H1 (cell line): ENCODE measurements around the gene PRSS53. TPM values are rescaled to one million over a fixed set of nuclear protein-coding genes. Genes with fewer than 3 reads are reported as not detected.

ENCODE experiments used
- ASH2L ChIP-seq: fragments of 200-600, 300-600 bp; sonication (generic); IDR thresholded peaks from one replicate; pipeline ENCODE4 v1.7.1; 2017; ENCODE audit warnings: low read length
- CBX5 ChIP-seq: fragments of 300-800, 300-1000 bp; sonication (generic); IDR thresholded peaks from 2 replicates; pipeline ENCODE4 v1.7.1; 2016; ENCODE audit warnings: antibody characterized with exemption, low read length, low read depth
- EP300 ChIP-seq, 2 experiments: IDR thresholded peaks; 1 replicate in 1 of 2; 2 replicates in 1 of 2; pipeline ENCODE4 v1.6.1; 2011 to 2012; ENCODE audit warnings: low read depth in 2 of 2, low read length in 2 of 2, mild to moderate bottlenecking in 2 of 2, borderline replicate concordance in 1 of 2, inconsistent platforms in 1 of 2, moderate library complexity in 1 of 2
- GABPA ChIP-seq: IDR thresholded peaks from 2 replicates; pipeline ENCODE4 v1.6.1; 2011; ENCODE audit warnings: mild to moderate bottlenecking, low read length, moderate library complexity, borderline replicate concordance; ENCODE audit not compliant: insufficient read depth
- MAX ChIP-seq: IDR thresholded peaks from 2 replicates; pipeline ENCODE4 v1.6.1; 2012; ENCODE audit warnings: inconsistent platforms
- RAD21 ChIP-seq, 2 experiments: IDR thresholded peaks in 1 of 2; conservative IDR thresholded peaks in 1 of 2; 2 replicates each; pipeline ENCODE4 v1.6.1; 2011; ENCODE audit warnings: low read depth in 2 of 2, low read length in 2 of 2, improper control_type of control experiment in 1 of 2, inconsistent platforms in 1 of 2, mild to moderate bottlenecking in 1 of 2, moderate library complexity in 1 of 2
- RBBP5 ChIP-seq: IDR thresholded peaks from 2 replicates; pipeline ENCODE4 v1.7.1; 2012; ENCODE audit warnings: low read depth, mild to moderate bottlenecking, inconsistent platforms, low read length, moderate library complexity, borderline replicate concordance
- RFX5 ChIP-seq: IDR thresholded peaks from 2 replicates; pipeline ENCODE4 v1.6.1; 2011; ENCODE audit warnings: low read depth, low read length, improper control_type of control experiment, borderline replicate concordance
- SAP30 ChIP-seq: fragments of 300-600 bp; sonication (generic); IDR thresholded peaks from 2 replicates; pipeline ENCODE4 v1.7.1; 2012; ENCODE audit warnings: low read length, moderate library complexity, mild to moderate bottlenecking, inconsistent platforms; ENCODE audit not compliant: insufficient read depth, insufficient replicate concordance
- SIN3A ChIP-seq, 2 experiments: IDR thresholded peaks in 1 of 2; conservative IDR thresholded peaks in 1 of 2; 2 replicates each; pipeline ENCODE4 v1.6.1; 2011 to 2012; ENCODE audit warnings: low read length in 2 of 2, improper control_type of control experiment in 1 of 2, low read depth in 1 of 2, mild to moderate bottlenecking in 1 of 2
- SRF ChIP-seq: IDR thresholded peaks from 2 replicates; pipeline ENCODE4 v1.6.1; 2011; ENCODE audit warnings: mild to moderate bottlenecking, low read depth, low read length, moderate library complexity
- TAF7 ChIP-seq: optimal IDR thresholded peaks from 2 replicates; pipeline ENCODE3; 2011; ENCODE audit warnings: low read depth, mild to moderate bottlenecking, inconsistent platforms, low read length, moderate library complexity, borderline replicate concordance
- polyA plus RNA-seq, 7 experiments: library from polyadenylated mRNA; depleted of rRNA in 3 of 7; stranded (reverse) in 5 of 7; unstranded in 2 of 7; fragments of >200 nt in 5 of 7; fragments of 200-250 nt in 2 of 7; gene quantifications; 1 replicate in 5 of 7; 2 replicates in 1 of 7; 4 replicates in 1 of 7; pipeline versions ENCODE4 v1.2.1 to v1.2.3, GENCODE V29; 2011 to 2013; ENCODE audit warnings: missing spikeins in 2 of 7, mixed read lengths in 2 of 7
- total RNA-seq: library from RNA; stranded (reverse); fragmentation: NEBNext Ultra II Directional; extraction: Animal tissue kit (Norgen Biotek cat#: 25700); gene quantifications from 2 replicates; pipeline ENCODE4 v1.2.1, GENCODE V29; 2021

The PRSS53 gene
- total and polyA plus RNA-seq, 2 of the 8 experiments (the other 6 are each of a cell fraction or from before 2014, with no cell fraction given), result 1.7 to 2.6 TPM

GRCh38 chr16:31117384-31118222 is 28.9 kb upstream of the PRSS53 start, which contains the start of gene KAT8 (continued):
- TF ChIP-seq RAD21 (IDR thresholded peaks at IDR 0.05 in 1 of 2, conservative IDR thresholded peaks at IDR 0.05 in 1 of 2; ENCODE audit: low read depth in 2 of 2, low read length in 2 of 2), result peak in 1 of 2 experiments; percentile 13; a peak in 1 of 4 replicates
- TF ChIP-seq RBBP5, result peak; percentile 79; the same call in 1 of the 2 replicates
- TF ChIP-seq TAF7, result peak; percentile 88
- TF ChIP-seq GABPA, result peak; percentile 93
- TF ChIP-seq CBX5, result no peak
- 0 out of 2 replicates have a peak, but pooled peaks have one; percentile 23 for TF ChIP-seq MAX
- peak; percentile 76 for TF ChIP-seq SAP30
- TF ChIP-seq ASH2L, result peak; percentile 87
- no peak for TF ChIP-seq SRF
- TF ChIP-seq RFX5, result no peak
- TF ChIP-seq SIN3A (conservative IDR thresholded peaks at IDR 0.05 in 1 of 2, IDR thresholded peaks at IDR 0.05 in 1 of 2; ENCODE audit: low read depth in 1 of 2, low read length in 2 of 2), result peak; percentile 45 to 69; a peak in 1 of 4 replicates
- TF ChIP-seq EP300 (IDR thresholded peaks at IDR 0.05; ENCODE audit: borderline replicate concordance in 1 of 2, low read depth in 2 of 2, low read length in 2 of 2), result no peak
